Measurements from ENCODE around the gene CYREN. TPM values are rescaled to one million over a fixed set of nuclear protein-coding genes. Genes with fewer than 3 reads are reported as not detected.

Gene CYREN
- total and polyA plus RNA-seq, 2 experiments from 2014 or later = 22.7 to 70.6 TPM

DNA sequence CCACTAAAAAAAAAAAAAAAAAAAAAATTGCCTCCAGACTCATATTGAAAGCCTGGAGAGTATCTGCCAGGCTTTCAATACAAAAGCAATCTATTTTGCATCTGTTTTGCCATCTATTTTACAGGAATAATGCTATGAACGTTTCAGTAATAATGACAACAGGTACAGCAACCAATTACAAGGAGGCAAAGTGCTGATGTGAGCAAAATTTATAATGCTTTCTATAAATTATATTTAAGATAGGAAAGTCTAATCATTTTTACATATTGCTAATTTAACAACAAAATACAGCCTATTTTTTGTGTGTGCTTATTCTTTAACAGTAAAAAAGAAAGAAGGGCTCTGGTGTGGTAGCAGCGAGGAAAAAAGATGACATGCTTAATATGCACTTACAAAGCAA is 30.8 kb upstream of the CYREN start:
- H3K9me3 Mint-ChIP-seq = no peaks in the 10 kb centered on the region
- H4K20me1 ChIP-seq (replicated peaks; ENCODE audit: insufficient read depth) = no peaks in the 10 kb centered on the region
- no peaks in the 10 kb centered on the region for H3K9me2 ChIP-seq (ENCODE audit: insufficient read depth)
- H3K27me3 Mint-ChIP-seq (ENCODE audit: insufficient read depth, low read depth, poor library complexity) = peaks cover 2% of the 10 kb centered on the region
- no peak overlapping the region for H3K4me3 Mint-ChIP-seq
- H3K4me3 ChIP-seq = no peak overlapping the region
- H3K36me3 ChIP-seq (ENCODE audit: insufficient read depth) = no peaks in the 10 kb centered on the region
- no peak for DNase-seq (ENCODE audit: low spot score)
- TF ChIP-seq NANOG (IDR thresholded peaks at IDR 0.05; ENCODE audit: borderline replicate concordance) (no peak), CTCF (conservative IDR thresholded peaks at IDR 0.05; ENCODE audit: low read depth in 2 of 2) (no peak), POLR2AphosphoS5 (IDR thresholded peaks at IDR 0.05; ENCODE audit: low read depth) (no peak), EZH2phosphoT487 (IDR thresholded peaks at IDR 0.05; ENCODE audit: unreplicated experiment) (no peak), STAT1 (IDR thresholded peaks at IDR 0.05; ENCODE audit: unreplicated experiment) (no peak), JUNB (IDR thresholded peaks at IDR 0.05; ENCODE audit: unreplicated experiment) (no peak), ZNF462 (CRISPR knock-in tag; IDR thresholded peaks at IDR 0.05) (no peak), CREB1 (CRISPR knock-in tag; IDR thresholded peaks at IDR 0.05; ENCODE audit: low read depth) (no peak), EZH2 (IDR thresholded peaks at IDR 0.05; ENCODE audit: low read depth, unreplicated experiment) (no peak), ZNF331 (CRISPR knock-in tag; IDR thresholded peaks at IDR 0.05; ENCODE audit: low read depth) (no peak), ZNF114 (CRISPR knock-in tag; IDR thresholded peaks at IDR 0.05) (no peak)
- TF ChIP-seq, protein P1, sequence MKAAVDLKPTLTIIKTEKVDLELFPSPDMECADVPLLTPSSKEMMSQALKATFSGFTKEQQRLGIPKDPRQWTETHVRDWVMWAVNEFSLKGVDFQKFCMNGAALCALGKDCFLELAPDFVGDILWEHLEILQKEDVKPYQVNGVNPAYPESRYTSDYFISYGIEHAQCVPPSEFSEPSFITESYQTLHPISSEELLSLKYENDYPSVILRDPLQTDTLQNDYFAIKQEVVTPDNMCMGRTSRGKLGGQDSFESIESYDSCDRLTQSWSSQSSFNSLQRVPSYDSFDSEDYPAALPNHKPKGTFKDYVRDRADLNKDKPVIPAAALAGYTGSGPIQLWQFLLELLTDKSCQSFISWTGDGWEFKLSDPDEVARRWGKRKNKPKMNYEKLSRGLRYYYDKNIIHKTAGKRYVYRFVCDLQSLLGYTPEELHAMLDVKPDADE (IDR thresholded peaks at IDR 0.05) = no peak
- TF ChIP-seq, protein P2, sequence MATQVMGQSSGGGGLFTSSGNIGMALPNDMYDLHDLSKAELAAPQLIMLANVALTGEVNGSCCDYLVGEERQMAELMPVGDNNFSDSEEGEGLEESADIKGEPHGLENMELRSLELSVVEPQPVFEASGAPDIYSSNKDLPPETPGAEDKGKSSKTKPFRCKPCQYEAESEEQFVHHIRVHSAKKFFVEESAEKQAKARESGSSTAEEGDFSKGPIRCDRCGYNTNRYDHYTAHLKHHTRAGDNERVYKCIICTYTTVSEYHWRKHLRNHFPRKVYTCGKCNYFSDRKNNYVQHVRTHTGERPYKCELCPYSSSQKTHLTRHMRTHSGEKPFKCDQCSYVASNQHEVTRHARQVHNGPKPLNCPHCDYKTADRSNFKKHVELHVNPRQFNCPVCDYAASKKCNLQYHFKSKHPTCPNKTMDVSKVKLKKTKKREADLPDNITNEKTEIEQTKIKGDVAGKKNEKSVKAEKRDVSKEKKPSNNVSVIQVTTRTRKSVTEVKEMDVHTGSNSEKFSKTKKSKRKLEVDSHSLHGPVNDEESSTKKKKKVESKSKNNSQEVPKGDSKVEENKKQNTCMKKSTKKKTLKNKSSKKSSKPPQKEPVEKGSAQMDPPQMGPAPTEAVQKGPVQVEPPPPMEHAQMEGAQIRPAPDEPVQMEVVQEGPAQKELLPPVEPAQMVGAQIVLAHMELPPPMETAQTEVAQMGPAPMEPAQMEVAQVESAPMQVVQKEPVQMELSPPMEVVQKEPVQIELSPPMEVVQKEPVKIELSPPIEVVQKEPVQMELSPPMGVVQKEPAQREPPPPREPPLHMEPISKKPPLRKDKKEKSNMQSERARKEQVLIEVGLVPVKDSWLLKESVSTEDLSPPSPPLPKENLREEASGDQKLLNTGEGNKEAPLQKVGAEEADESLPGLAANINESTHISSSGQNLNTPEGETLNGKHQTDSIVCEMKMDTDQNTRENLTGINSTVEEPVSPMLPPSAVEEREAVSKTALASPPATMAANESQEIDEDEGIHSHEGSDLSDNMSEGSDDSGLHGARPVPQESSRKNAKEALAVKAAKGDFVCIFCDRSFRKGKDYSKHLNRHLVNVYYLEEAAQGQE (IDR thresholded peaks at IDR 0.05; ENCODE audit: unreplicated experiment) = no peak
- H3K4me1 Mint-ChIP-seq = peaks cover 17% of the 10 kb centered on the region
- H3K4me2 ChIP-seq = no peak overlapping the region
- peaks cover 5% of the 10 kb centered on the region for H3K36me3 Mint-ChIP-seq (ENCODE audit: low read depth)
- no peak overlapping the region for H3K27ac ChIP-seq (ENCODE audit: low read depth)
- H3K4me1 ChIP-seq (ENCODE audit: insufficient read depth) = peaks cover 10% of the 10 kb centered on the region; the same call in 1 of the 2 replicates
- no peak for ATAC-seq
- H2AFZ ChIP-seq = no peak overlapping the region
- no peak overlapping the region for H3K27ac Mint-ChIP-seq
- H3F3A ChIP-seq (replicated peaks; ENCODE audit: low read depth) = no peaks in the 10 kb centered on the region
- H3K27me3 ChIP-seq (ENCODE audit: insufficient read depth) = no peaks in the 10 kb centered on the region
- no peaks in the 10 kb centered on the region for H3K79me2 ChIP-seq (replicated peaks; ENCODE audit: insufficient read depth)
